Activated CD8-positive, alpha-beta memory T cell treated with anti-CD3 and anti-CD28 coated beads for 36 hours (primary cell): ENCODE results near the gene SETBP1. TPM values are rescaled to one million over a fixed set of nuclear protein-coding genes. Genes with fewer than 3 reads are reported as not detected.

Experiments
- CTCF ChIA-PET: fragments of 350-600 bp; sonication (Branson Sonifier 250); formaldehyde crosslinking; loops from one replicate; lab custom pipeline; 2021; ENCODE audit warnings: antibody characterized with exemption; lab: Charles Lee
- POLR2A ChIA-PET: fragments of 350-600 bp; sonication (Branson Sonifier 250); formaldehyde crosslinking; loops from one replicate; lab custom pipeline; 2021; ENCODE audit warnings: antibody characterized with exemption; lab: Charles Lee
- total RNA-seq, 2 experiments: library from RNA; stranded (reverse); gene quantifications; one replicate each; pipeline ENCODE4 v1.2.3, GENCODE V29; 2021

The SETBP1 gene
- total RNA-seq, 2 experiments from 2014 or later = 17.3 to 18.4 TPM

DNA sequence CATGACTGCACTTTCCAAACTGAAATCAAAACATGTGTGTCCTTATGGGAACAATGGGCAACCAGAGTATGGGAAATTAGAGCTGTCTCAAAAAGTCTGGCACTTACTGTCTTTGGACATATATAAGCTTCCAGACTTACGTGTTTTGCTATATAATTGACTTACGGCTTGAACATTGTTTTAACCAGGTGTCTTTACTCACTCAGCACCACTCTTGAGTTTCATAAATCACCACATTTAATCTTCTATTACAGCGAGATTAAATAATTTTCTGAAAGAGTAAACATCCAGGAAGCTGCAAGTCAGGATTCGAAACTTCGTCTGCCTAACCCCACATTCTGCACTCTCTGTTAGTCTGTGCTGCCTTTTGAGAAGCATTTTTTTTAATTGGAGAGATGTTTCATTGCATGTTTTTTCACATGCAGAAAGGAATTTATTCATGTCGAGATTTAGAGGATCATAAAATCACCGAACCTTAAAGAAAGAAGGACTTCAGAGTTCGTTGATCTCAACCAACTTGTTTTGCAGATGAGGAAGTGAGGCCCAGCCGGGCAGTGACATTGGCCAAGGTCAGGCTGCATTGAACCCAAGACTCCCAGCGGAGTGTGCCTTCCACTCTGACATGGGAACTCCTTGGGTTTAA is 137.3 kb downstream of the SETBP1 start:
- ChIA-PET POLR2A (no interaction called here), CTCF (no interaction called here)

- POLR2A ChIA-PET = no interaction called here
- CTCF ChIA-PET = no interaction called here
These were observed 138.1 kb downstream of the SETBP1 start for GRCh38 chr18:44818668-44819403.

GRCh38 chr18:44819944-44820510 is 139.3 kb downstream of the SETBP1 start:
- ChIA-PET CTCF (no interaction called here), POLR2A (no interaction called here)

DNA sequence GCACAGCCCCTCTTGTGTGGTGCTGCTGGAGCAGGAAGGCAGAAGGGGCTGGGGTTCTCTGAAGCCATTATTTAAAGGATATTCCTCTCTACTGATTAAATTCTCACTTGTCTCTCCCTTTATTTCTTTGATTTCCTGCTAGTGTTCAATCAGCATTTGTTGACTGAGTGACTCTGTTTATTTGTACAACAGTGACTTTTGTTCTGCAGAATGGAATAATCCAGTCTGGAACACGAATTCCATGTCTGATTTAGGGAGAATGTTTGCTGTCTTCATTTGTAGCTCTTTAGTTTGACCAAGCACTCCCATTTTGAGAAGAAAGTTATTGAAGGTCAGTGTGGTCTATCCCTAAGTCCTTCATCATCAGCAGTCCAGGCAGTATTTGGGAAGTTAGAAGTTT is 141.2 kb downstream of the SETBP1 start:
- ChIA-PET POLR2A (no interaction called here), CTCF (no interaction called here)

DNA sequence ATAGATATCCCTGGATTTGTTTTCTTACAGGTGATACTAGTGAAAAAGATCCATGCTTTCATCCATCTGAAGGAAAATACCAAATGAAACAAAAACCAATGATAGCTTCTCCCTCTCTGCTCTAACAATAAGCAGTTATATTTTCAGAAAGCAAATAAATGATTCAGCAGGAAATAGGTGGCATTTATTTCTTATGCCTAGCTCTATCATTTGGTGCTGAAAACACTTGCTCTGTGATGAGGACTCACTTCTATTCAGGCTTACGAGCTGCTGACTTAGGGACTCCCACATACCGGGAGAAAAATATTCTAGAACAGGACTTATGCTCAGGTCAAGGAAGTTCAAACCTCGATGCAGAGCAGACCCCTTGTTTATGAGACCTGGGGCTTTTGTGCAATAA is 142.6 kb downstream of the SETBP1 start:
- CTCF ChIA-PET = interaction anchor here (0.7 to 1.5 kb wide), 3 partner anchors 15 to 144 kb away, joined by 3 to 4 read pairs (median 3); no protein-coding TSS in a partner anchor
- POLR2A ChIA-PET = no interaction called here

DNA sequence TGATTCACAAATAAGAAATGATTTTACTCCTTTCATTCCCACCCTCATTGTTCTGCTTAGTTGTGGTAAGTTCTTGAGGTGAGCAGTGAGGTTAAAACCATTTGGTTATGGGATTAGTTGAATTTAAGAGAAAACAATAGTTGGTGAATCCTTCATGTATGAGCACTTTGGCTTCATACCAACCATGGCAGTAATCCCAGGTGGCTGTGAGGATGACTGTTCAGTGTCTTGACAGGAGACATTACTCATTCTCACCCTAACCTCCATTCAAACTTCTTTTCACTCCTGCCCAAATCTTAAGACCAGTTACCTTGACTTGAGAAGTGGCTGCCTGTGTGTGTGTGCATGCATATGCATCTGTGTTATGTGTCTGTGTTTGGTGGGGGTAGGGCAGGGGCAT is 143.1 kb downstream of the SETBP1 start:
- ChIA-PET POLR2A (no interaction called here), CTCF (interaction anchor here (1.5 kb wide), 1 partner anchor 27 kb away, joined by 4 read pairs; no protein-coding TSS in a partner anchor)

- CTCF ChIA-PET = interaction anchor here (1.5 kb wide), 1 partner anchor 28 kb away, joined by 4 read pairs; no protein-coding TSS in a partner anchor
- POLR2A ChIA-PET = no interaction called here
These were observed 144.2 kb downstream of the SETBP1 start for GRCh38 chr18:44824884-44825283.

GRCh38 chr18:44826418-44827259 is 146.0 kb downstream of the SETBP1 start:
- ChIA-PET CTCF (no interaction called here), POLR2A (interaction anchor here (1.0 kb wide), 1 partner anchor 18 kb away, joined by 3 read pairs; no protein-coding TSS in a partner anchor)

GRCh38 chr18:44828080-44828479 is 147.4 kb downstream of the SETBP1 start:
- POLR2A ChIA-PET = no interaction called here
- CTCF ChIA-PET = no interaction called here

GRCh38 chr18:44830581-44830980 is 149.9 kb downstream of the SETBP1 start:
- ChIA-PET CTCF (no interaction called here), POLR2A (no interaction called here)

GRCh38 chr18:44833786-44834185 is 153.1 kb downstream of the SETBP1 start:
- POLR2A ChIA-PET = no interaction called here

GRCh38 chr18:44834867-44835469 is 154.3 kb downstream of the SETBP1 start:
- ChIA-PET POLR2A (no interaction called here), CTCF (no interaction called here)

More at GRCh38 chr18:44833786-44834185, 153.1 kb downstream of the SETBP1 start:
- CTCF ChIA-PET = no interaction called here

DNA sequence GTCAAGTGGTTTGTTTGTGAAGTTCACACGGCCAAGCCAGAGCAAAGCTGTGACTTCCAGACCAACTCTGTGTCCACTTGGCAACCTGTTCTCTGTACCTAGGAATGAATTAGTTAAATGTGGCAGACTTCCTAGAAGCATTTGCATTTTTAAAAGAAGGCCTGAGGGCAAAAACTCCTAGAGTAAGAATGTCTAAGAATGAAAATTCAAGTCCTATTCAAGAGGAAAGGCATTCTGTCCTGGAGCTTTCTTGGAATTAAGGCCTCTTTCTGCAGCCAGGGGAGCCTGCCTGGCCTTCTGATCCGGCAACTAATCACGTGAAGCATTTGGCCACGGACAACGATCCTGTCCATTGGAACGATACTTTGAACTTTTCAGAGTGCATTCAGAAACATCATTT is 155.0 kb downstream of the SETBP1 start:
- ChIA-PET CTCF (no interaction called here), POLR2A (no interaction called here)

DNA sequence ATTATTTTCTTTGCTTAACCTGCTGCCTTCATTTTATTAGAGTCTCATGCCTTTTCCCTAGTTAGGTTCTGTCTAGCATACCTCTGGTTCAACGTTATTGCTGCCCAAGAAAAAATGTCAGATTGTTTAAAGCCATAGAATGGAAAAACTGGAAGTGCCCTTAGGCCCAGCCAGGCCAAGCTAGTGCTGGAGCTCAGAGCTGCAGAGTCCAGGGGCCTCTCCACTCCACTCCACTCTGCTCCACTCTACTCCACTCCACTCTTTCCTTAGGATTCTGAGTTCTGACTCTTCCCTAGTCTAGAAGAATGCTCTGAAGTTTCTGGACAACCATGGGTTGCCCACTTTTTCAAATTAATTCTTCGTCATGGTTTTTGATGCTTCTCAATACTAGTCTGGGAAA is 155.6 kb downstream of the SETBP1 start:
- CTCF ChIA-PET = no interaction called here

DNA sequence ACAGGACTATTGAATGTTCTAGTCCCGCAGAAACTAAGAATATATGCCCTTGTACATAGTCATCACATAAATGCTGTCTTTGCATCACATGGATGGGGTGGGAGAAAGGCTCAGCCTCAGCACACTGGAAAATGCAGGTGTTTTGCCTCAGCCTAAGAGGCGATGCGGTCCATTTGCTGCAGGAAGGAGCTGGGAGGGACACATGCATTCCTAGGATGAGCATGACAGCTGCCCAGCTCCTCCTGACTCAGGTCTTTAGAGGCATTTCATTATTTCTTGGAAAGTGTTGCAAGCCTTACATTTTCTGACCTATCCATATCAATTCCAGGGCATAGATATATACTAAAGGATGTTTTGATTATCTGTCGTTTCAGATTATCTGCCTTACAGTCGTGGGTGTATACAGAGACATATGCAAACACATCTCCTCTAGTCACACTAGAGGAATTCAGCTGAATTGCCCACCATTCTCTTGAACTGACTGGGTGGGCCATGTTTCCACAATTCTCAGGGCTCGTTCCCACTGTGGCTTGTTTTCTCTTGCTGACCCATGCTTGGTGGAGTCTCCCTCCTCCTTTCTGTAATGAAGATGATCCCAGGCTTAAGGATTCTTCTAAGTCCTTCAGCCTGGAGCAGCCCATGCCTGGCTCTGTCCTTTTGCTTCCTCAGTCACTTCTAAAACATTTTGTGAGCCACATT is 156.9 kb downstream of the SETBP1 start:
- ChIA-PET POLR2A (no interaction called here), CTCF (no interaction called here)

More for the DNA sequence above, 155.6 kb downstream of the SETBP1 start:
- POLR2A ChIA-PET = no interaction called here

DNA sequence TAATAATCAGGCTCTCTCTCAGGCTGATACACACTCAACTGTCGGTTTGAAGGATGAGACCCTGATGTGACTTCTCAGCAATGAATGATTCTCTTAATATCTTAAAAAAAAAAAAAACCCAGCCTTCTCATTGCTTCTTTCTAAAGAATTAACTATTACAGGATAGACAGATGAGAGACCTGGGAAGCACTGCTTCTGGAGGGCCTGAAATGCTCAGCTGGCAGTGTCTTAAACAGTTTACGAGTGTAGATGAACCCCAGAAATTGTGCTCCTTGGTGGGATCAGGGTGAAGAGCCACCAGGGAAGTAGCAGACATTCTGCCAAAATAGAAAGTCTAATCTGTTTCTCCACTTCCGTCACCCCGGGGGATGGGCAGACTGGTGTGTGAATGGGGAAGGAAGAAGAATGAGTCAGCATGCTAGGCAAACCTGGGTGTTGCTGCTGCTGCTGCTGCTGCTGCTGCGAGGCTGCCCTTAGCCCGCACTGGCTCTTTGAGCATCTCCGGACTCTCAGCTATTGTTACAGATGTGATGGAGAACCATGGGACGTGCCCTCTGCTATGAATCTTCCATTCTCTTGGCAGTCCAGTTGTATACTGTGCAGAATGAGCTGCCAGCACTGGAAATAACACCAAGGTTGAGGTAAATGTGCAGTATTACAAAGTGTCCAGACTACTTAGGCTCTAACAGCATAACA is 158.4 kb downstream of the SETBP1 start:
- ChIA-PET CTCF (interaction anchor here (0.7 to 1.1 kb wide), 3 partner anchors 16 to 78 kb away, joined by 3 read pairs; no protein-coding TSS in a partner anchor), POLR2A (no interaction called here)

DNA sequence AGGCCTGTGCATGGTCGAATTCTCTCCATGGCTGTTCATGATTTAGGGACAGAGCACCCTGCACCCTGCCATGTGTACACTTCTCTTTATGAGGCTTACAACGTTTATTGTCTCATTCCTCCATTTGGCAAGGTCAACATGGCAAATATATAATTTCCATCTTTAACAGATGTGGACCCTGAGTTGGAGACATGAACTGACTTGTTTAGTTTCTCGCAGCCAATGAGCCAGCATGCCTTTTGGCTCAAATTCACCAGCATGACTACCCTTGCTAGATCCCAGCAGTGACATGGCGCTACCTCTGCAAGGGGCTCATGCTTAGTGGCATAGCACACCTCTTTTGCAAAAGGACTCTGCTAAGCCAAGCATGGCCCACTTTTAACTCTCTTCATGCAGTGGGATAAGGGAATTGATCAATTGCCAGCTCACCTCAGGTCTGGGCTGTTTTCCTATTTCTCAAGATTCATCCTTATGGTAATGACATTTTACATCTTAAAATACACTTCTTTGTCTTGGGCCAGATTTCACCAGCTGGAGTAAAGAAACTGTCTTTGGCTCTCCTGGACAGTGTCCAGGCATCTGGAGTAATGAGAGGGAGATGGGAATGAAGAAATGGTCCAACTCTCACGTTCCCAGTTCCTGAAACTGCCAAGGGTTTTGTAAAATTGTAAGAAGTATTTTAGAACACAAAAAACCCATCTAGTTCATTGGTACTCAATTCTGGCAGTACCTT is 159.5 kb downstream of the SETBP1 start:
- ChIA-PET POLR2A (no interaction called here), CTCF (no interaction called here)
